NCI-H2107 (cell line): ENCODE data around the gene KIAA1671.

Experiments used
- DNase-seq: peaks from one replicate; lab custom pipeline; 2025; lab: John Stamatoyannopoulos, UW

Gene KIAA1671

GRCh38 chr22:25094579-25094978 lies 142.1 kb downstream of the KIAA1671 start:
- no peak for DNase-seq

- no peak for DNase-seq
Measured at GRCh38 chr22:25095869-25096268, 143.4 kb downstream of the KIAA1671 start.

GRCh38 chr22:25096638-25097405 lies 144.3 kb downstream of the KIAA1671 start:
- no peak for DNase-seq

GRCh38 chr22:25098445-25099081 lies 146.0 kb downstream of the KIAA1671 start:
- no peak for DNase-seq

GRCh38 chr22:25099202-25099601 lies 146.7 kb downstream of the KIAA1671 start:
- no peak for DNase-seq

- DNase-seq: no peak
Measured at GRCh38 chr22:25100402-25100801, 147.9 kb downstream of the KIAA1671 start.

- no peak for DNase-seq
Measured at GRCh38 chr22:25100948-25101347, 148.4 kb downstream of the KIAA1671 start.

- no peak for DNase-seq
Measured at GRCh38 chr22:25101501-25101900, 149.0 kb downstream of the KIAA1671 start.

- no peak for DNase-seq
Measured at GRCh38 chr22:25101986-25102385, 149.5 kb downstream of the KIAA1671 start.

- no peak for DNase-seq
Measured at GRCh38 chr22:25102722-25103121, 150.2 kb downstream of the KIAA1671 start.

GRCh38 chr22:25104367-25104766 lies 151.9 kb downstream of the KIAA1671 start:
- no peak for DNase-seq

- no peak for DNase-seq
Measured at GRCh38 chr22:25105817-25106650, 153.5 kb downstream of the KIAA1671 start.

- no peak for DNase-seq
Measured at GRCh38 chr22:25109878-25110595, 157.5 kb downstream of the KIAA1671 start.

GRCh38 chr22:25110596-25110845 lies 158.0 kb downstream of the KIAA1671 start:
- no peak for DNase-seq

GRCh38 chr22:25110846-25111578 lies 158.5 kb downstream of the KIAA1671 start:
- DNase-seq: no peak

- DNase-seq: no peak
Measured at GRCh38 chr22:25111579-25112517, 159.3 kb downstream of the KIAA1671 start.

- no peak for DNase-seq
Measured at GRCh38 chr22:25112538-25113253, 160.2 kb downstream of the KIAA1671 start.

GRCh38 chr22:25113316-25113721 lies 160.8 kb downstream of the KIAA1671 start:
- DNase-seq: no peak

GRCh38 chr22:25114369-25115362 lies 162.2 kb downstream of the KIAA1671 start:
- no peak for DNase-seq
